ENCODE data around the gene SMG5.

The SMG5 gene

DNA sequence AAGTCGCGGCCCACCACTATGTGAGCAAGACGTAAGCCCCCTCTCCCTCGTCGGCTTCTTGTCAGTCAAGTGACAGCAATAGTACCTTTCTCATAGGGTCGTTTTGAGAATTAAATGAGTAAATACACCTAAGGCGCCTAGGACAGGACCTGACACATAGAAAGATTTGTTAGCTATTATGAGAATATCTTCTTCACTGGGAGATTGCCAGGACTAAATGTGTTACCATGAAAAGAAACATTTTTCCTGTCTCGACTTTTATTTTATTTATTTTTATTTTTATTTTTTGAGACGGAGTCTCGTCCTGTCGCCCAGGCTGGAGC lies 69.0 kb downstream of the SMG5 start:
- DNase-seq = no peak

DNA sequence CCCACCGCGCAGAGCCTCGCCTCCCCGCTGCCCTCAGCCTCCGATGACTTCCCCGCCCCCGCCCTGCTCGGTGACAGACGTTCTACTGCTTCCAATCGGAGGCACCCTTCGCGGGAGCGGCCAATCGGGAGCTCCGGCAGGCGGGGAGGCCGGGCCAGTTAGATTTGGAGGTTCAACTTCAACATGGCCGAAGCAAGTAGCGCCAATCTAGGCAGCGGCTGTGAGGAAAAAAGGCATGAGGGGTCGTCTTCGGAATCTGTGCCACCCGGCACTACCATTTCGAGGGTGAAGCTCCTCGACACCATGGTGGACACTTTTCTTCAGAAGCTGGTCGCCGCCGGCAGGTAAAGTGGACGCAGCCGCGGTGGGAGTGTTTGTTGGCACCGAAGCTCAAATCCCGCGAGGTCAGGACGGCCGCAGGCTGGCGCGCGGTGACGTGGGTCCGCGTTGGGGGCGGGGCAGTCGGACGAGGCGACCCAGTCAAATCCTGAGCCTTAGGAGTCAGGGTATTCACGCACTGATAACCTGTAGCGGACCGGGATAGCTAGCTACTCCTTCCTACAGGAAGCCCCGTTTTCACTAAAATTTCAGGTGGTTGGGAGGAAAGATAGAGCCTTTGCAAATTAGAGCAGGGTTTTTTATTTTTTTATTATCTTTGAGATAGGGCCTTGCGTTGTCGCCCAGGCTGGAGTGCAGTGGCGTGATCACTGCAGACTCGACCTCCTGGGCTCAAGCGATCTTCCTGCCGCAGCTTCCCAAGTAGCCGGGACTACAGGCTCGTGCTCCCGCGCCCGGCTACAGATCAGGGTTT lies 69.6 kb downstream of the SMG5 start, which contains the start of gene PMF1:
Gene PMF1, plus strand, starts transcription at position 175 of the 811 bp plus-strand sequence. Its CDS starts 9 bp downstream, at position 184.
- DNase-seq = peak; percentile 92

DNA sequence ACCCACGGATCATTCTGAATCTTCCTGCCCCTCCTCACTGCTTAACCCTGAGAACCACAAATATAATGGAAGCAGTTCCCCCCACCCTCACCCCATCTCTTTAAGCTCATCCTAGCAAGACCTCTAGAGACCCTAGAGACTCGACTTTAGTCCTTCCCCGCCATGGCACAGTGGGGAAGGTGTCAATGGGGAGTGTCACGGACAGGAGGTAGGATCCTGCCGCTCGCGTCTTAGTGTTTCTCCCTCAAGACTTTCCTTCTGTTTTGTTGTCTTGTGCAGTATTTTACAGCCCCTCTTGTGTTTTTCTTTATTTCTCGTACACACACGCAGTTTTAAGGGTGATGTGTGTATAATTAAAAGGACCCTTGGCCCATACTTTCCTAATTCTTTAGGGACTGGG lies 70.5 kb downstream of the SMG5 start:
- DNase-seq = no peak

DNA sequence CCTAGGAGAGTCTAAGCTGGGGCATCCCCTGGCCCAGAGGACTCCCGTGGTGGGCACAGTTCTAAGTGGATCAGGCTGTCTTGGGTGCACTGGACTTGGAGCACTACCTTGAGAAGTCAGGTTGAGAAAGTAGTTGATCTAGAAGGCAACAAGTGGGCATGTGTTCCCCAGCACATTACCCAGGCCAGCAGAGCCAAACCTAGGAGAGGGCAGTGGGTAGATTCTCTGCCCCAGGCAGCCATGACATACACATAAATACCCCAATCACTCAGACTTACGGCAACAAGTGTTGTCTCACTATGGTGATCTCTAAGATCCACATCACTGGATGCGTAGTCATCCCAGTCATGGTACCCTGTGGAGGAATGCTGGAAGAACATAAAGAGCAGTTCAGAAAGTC lies 71.4 kb downstream of the SMG5 start:
- no peak for DNase-seq

DNA sequence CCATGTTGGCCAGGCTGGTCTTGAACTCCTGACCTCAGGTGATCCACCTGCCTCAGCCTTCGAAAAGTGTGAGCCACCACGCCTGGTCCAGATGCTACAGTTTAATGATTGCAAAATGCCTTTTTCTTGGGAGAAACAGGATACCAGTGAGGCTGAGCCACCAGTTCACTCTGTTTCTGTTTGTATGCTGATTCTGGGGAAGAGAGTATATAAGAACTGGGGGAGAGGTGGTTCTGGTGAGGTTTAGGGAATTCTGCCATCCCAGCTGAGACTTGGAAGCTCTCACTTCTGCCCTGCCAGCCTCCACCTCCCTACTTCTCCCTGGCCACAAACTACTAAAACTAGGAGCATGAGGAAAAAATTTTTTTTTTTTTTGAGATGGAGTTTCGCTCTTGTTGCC lies 77.9 kb downstream of the SMG5 start:
- DNase-seq = no peak

DNA sequence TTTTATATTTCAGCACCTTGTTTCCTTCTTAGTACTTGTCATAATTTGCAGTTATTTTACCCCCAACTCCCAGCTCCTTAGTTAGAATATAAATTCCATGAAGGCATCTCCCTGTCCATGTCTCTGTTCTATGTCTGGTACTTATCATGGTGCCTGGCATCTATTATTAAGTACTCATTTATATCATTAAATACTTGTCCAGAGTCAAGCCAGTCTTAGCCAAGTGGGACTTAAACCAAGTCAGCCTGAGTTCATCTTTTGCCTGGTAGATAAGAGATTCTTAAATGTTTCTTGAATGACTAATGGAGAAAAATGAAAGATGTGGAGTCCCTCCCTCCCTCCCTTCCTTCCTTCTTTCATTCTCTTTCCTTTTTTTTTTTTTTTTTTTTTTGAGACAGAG lies 79.3 kb downstream of the SMG5 start:
- no peak for DNase-seq

DNA sequence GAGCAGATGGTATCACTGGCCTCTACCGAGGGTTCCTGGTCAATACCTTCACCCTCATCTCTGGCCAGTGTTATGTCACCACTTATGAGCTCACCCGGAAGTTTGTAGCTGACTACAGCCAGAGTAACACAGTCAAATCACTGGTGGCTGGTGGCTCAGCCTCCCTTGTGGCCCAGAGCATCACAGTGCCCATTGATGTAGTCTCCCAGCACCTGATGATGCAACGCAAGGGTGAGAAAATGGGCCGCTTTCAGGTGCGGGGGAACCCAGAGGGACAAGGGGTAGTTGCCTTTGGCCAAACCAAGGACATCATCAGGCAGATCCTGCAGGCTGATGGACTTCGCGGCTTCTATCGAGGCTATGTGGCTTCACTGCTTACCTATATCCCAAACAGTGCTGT lies 82.6 kb downstream of the SMG5 start:
- DNase-seq = no peak
